K562 (cell line): Measurements from ENCODE around the gene STX3. TPM values are rescaled to one million over a fixed set of nuclear protein-coding genes. Genes with fewer than 3 reads are reported as not detected.

ENCODE experiments used
- ATAC-seq: fragments of 200-7000 bp; cut with Tn5 transposase; 3 replicates; pipeline ENCODE4 v1.9.1; 2020; ENCODE audit warnings: moderate library complexity
- BruUV-seq: library from RNA; stranded (reverse); fragments of 400-500 nt; replicated peaks from 2 replicates; lab custom pipeline; 2021; lab: Mats Ljungman, UMichigan
- CTCF ChIA-PET: fragments of 300-600 bp; formaldehyde crosslinking; extraction: SDS; loops from one replicate; lab custom pipeline; 2021; ENCODE audit warnings: low intra/inter-chr PET ratio; lab: Yijun Ruan, JAX
- POLR2A ChIA-PET: fragments of 300-600, 350-650 bp; sonication (Branson Sonifier 250); formaldehyde crosslinking; extraction: SDS; loops from one replicate; lab custom pipeline; 2021; ENCODE audit warnings: antibody characterized with exemption, inconsistent platforms; lab: Yijun Ruan, JAX
- DNase-seq, 4 experiments: peaks; one replicate each; pipeline versions ENCODE4 v3.0.0 to v3.0.0-alpha.2; 2011 to 2018; ENCODE audit warnings: low spot score in 3 of 4, mixed read lengths in 3 of 4; ENCODE audit errors: extremely low read depth in 1 of 4
- FAIRE-seq: peaks from 2 replicates; lab custom pipeline; 2011; peaks lifted over from hg19 to GRCh38; lab: Jason Lieb, UNC
- H2AFZ ChIP-seq: 2 replicates; pipeline ENCODE4 v1.6.0; 2011; ENCODE audit warnings: low read depth, low read length, control low read depth, inconsistent platforms
- H3K27ac ChIP-seq: fragments of 200-600 bp; 3 replicates; pipeline ENCODE4 v1.8.0; 2011; ENCODE audit warnings: low read depth, mild to moderate bottlenecking, control low read depth, inconsistent platforms, low read length, moderate library complexity, mixed read lengths; ENCODE audit errors: extremely low read depth
- H3K27me3 ChIP-seq, 2 experiments: fragments of 300-600 bp in 1 of 2; 2 replicates in 1 of 2; 3 replicates in 1 of 2; pipeline versions ENCODE4 v1.6.0 to v1.8.0; 2011; ENCODE audit warnings: inconsistent platforms in 2 of 2, low read length in 2 of 2, mild to moderate bottlenecking in 1 of 2, mixed read lengths in 1 of 2, moderate library complexity in 1 of 2; ENCODE audit not compliant: control insufficient read depth in 2 of 2, insufficient read depth in 2 of 2
- H3K36me3 ChIP-seq: fragments of 300-600 bp; 3 replicates; pipeline ENCODE4 v1.8.0; 2011; ENCODE audit warnings: mild to moderate bottlenecking, low read length, inconsistent platforms; ENCODE audit not compliant: control insufficient read depth, insufficient read depth
- H3K4me1 ChIP-seq, 2 experiments: fragments of 200-600 bp in 1 of 2; replicated peaks in 1 of 2; 2 replicates in 1 of 2; 3 replicates in 1 of 2; pipeline versions ENCODE4 v1.5.1 to v1.8.0; 2011; ENCODE audit warnings: inconsistent platforms in 2 of 2, low read length in 2 of 2, mild to moderate bottlenecking in 1 of 2, mixed read lengths in 1 of 2, moderate library complexity in 1 of 2; ENCODE audit not compliant: control insufficient read depth in 2 of 2, insufficient read depth in 2 of 2
- H3K4me2 ChIP-seq: 2 replicates; pipeline ENCODE4 v1.6.1; 2011; ENCODE audit warnings: low read length, control low read depth, inconsistent platforms, mixed read lengths; ENCODE audit not compliant: insufficient read depth
- H3K4me3 ChIP-seq: fragments of 200-600 bp; sonication (generic), shearing (Covaris generic); 2 replicates; pipeline ENCODE4 v1.5.1; 2016; ENCODE audit warnings: control low read depth, inconsistent platforms
- H3K79me2 ChIP-seq: fragments of 200-600 bp; 3 replicates; pipeline ENCODE4 v1.8.0; 2011; ENCODE audit warnings: low read length, inconsistent platforms; ENCODE audit not compliant: control insufficient read depth, insufficient read depth
- H3K9ac ChIP-seq, 2 experiments: 2 replicates each; pipeline versions ENCODE4 v1.6.0 to v1.6.1; 2011; ENCODE audit warnings: low read depth in 2 of 2, low read length in 2 of 2, control low read depth in 1 of 2, inconsistent platforms in 1 of 2, mild to moderate bottlenecking in 1 of 2, mixed read lengths in 1 of 2; ENCODE audit not compliant: insufficient read depth in 1 of 2
- H3K9me1 ChIP-seq: one replicate; pipeline ENCODE4 v1.6.0; 2011; ENCODE audit warnings: inconsistent platforms, mild to moderate bottlenecking, low read length, moderate library complexity; ENCODE audit not compliant: control insufficient read depth, insufficient read depth
- H3K9me3 ChIP-seq: replicated peaks from 2 replicates; pipeline ENCODE4 v1.5.1; 2011; ENCODE audit warnings: low read depth, low read length, inconsistent platforms; ENCODE audit not compliant: control insufficient read depth, insufficient read depth
- H4K20me1 ChIP-seq: replicated peaks from 2 replicates; pipeline ENCODE4 v1.6.1; 2011; ENCODE audit warnings: low read length, inconsistent platforms, mixed read lengths; ENCODE audit not compliant: control insufficient read depth, insufficient read depth
- BCL6 ChIP-seq: fragments of 250-450 bp; sonication (Bioruptor Pico); IDR thresholded peaks from 2 replicates; pipeline ENCODE4 v1.4.0; 2020
- ETV1 ChIP-seq: fragments of 450-650 bp; conservative IDR thresholded peaks from 2 replicates; pipeline ENCODE4 v1.6.1; 2016; ENCODE audit warnings: missing genetic modification characterization, control low read depth, low read depth, missing compliant biosample characterization
- FOXP1 ChIP-seq: sonication (generic); formaldehyde crosslinking; IDR thresholded peaks from 2 replicates; pipeline ENCODE4 v1.8.0; 2022; ENCODE audit warnings: mild to moderate bottlenecking, missing genetic modification reagents
- HNRNPK ChIP-seq: fragments of 200-400 bp; formaldehyde crosslinking; IDR thresholded peaks from one replicate; pipeline ENCODE4 v1.6.1; 2018; ENCODE audit warnings: mild to moderate bottlenecking, low read depth, low read length; ENCODE audit not compliant: poor library complexity, severe bottlenecking
- KAT2B ChIP-seq: IDR thresholded peaks from one replicate; pipeline ENCODE4 v1.6.1; 2012; ENCODE audit warnings: low read depth, mild to moderate bottlenecking, control low read depth, inconsistent platforms, low read length, moderate library complexity
- MTA2 ChIP-seq: fragments of 450-650 bp; IDR thresholded peaks from 2 replicates; pipeline ENCODE4 v1.6.1; 2016; ENCODE audit warnings: low read depth
- NBN ChIP-seq: fragments of 450-650 bp; IDR thresholded peaks from 2 replicates; pipeline ENCODE4 v1.6.1; 2016; ENCODE audit warnings: low read depth, mild to moderate bottlenecking
- POLR3G ChIP-seq: IDR thresholded peaks from 2 replicates; pipeline ENCODE4 v1.6.1; 2011; ENCODE audit not compliant: insufficient read length, insufficient replicate concordance; ENCODE audit errors: extremely low read depth
- SMAD2 ChIP-seq: fragments of 150-350 bp; IDR thresholded peaks from 2 replicates; pipeline ENCODE4 v1.6.1; 2014; ENCODE audit warnings: low read depth, mild to moderate bottlenecking, low read length
- SP1 ChIP-seq: sonication (generic); formaldehyde crosslinking; IDR thresholded peaks from 2 replicates; pipeline ENCODE4 v1.8.1; 2022; ENCODE audit warnings: mild to moderate bottlenecking, missing genetic modification reagents
- TEAD4 ChIP-seq, 2 experiments: sonication (generic) in 1 of 2; formaldehyde crosslinking in 1 of 2; IDR thresholded peaks; 2 replicates each; pipeline versions ENCODE4 v1.6.1 to v1.8.0; 2012 to 2022; ENCODE audit warnings: borderline replicate concordance in 1 of 2, inconsistent platforms in 1 of 2, low read length in 1 of 2, mild to moderate bottlenecking in 1 of 2, missing genetic modification reagents in 1 of 2
- XRCC4 ChIP-seq: IDR thresholded peaks from one replicate; pipeline ENCODE4 v1.6.1; 2011; ENCODE audit not compliant: insufficient read depth, insufficient read length; ENCODE audit errors: extremely low read depth
- ZNF140 ChIP-seq: fragments of 250-450 bp; sonication (Bioruptor Pico); IDR thresholded peaks from 2 replicates; pipeline ENCODE4 v1.8.0; 2021; ENCODE audit warnings: moderate library complexity, mild to moderate bottlenecking, inconsistent platforms
- ZNF436 ChIP-seq: fragments of 250-450, 450-650 bp; sonication (Bioruptor Pico); formaldehyde crosslinking; IDR thresholded peaks from 2 replicates; pipeline ENCODE4 v1.7.0; 2020; ENCODE audit warnings: mild to moderate bottlenecking
- ZNF445 ChIP-seq: fragments of 250-450 bp; sonication (Bioruptor Pico); IDR thresholded peaks from 2 replicates; pipeline ENCODE4 v1.4.0; 2020; ENCODE audit warnings: low read depth, mild to moderate bottlenecking, moderate library complexity
- WGBS: fragments of 100-300 bp; shearing (Covaris generic); methylation state at CpG from one replicate; pipeline ENCODE4 v1.1.6; 2016; ENCODE audit warnings: low coverage, mixed read lengths; ENCODE audit not compliant: insufficient coverage; ENCODE audit errors: missing lambda C conversion rate; 5-methylcytosine and 5-hydroxymethylcytosine counted together
- in situ Hi-C: fragments of 300-500 bp; cut with MboI; formaldehyde crosslinking; loops from 4 replicates; pipeline ENCODE4 v1.15.0; 2018; ENCODE audit warnings: inconsistent platforms, mixed read lengths
- intact Hi-C: fragments of 100-400 bp; cut with micrococcal nuclease; formaldehyde crosslinking; loops from 2 replicates; pipeline ENCODE4 v1.14.2; 2022
- polyA plus RNA-seq, 8 experiments: library from polyadenylated mRNA; depleted of rRNA in 4 of 8; stranded (reverse) in 5 of 8; unstranded in 3 of 8; fragments of >200 nt; fragmentation: Nextera tagmentation in 2 of 8; fragmentation: Illumina TruSeq in 1 of 8; extraction: Ambion mirVana in 2 of 8; extraction: Trizol in 1 of 8; gene quantifications; 2 replicates each; pipeline versions ENCODE4 v1.2.1 to v1.2.3, GENCODE V29; 2011 to 2014; ENCODE audit warnings: inconsistent platforms in 1 of 8, missing spikeins in 1 of 8
- total RNA-seq, 7 experiments: library from RNA; depleted of rRNA in 6 of 7; stranded (reverse); fragments of >200 nt in 6 of 7; fragmentation: Illumina TruSeq in 2 of 7; extraction: Trizol in 2 of 7; gene quantifications; 2 replicates each; pipeline versions ENCODE4 v1.2.1 to v1.2.3, GENCODE V29; 2011 to 2021; ENCODE audit warnings: low replicate concordance in 1 of 7
- TF ChIP-seq, protein P1 (sequence below): fragments of 250-450 bp; sonication (Bioruptor Pico); IDR thresholded peaks from 2 replicates; pipeline ENCODE4 v1.4.0; 2020; ENCODE audit warnings: mild to moderate bottlenecking, moderate library complexity

STX3 gene
- total and polyA plus RNA-seq, 9 of the 15 experiments (the other 6 are each of a cell fraction or from before 2014, with no cell fraction given): 12.0 to 91.6 (median 48.7) TPM

GRCh38 chr11:59713745-59714144, 41.4 kb upstream of the STX3 start, which contains the start of gene OR10V1 (continued):
- no peak for TF ChIP-seq ZNF445 (CRISPR knock-in tag)
- TF ChIP-seq HNRNPK: no peak
- TF ChIP-seq FOXP1 (CRISPR knock-in tag): no peak

DNA sequence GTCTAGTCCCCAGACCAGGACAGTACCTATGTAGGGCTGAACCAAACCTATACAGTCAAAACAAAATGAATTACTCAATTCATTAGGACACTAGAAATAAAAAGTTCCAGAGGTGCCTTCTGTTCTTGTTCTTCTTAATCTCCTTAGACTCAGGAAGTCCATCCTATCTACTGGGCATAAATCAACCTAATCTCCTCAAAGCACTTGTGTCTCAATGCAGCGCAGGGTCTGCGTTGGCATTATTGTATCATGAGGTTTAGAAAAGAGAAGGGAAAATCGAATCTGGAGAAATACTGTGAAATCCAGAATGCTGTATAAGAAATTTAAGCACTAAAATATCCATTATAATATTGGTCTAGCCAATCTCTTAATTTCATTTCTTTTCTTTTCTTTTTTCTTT, 39.1 kb upstream of the STX3 start:
- H3K9me1 ChIP-seq: no peaks in the 10 kb centered on the region
- ChIA-PET CTCF (no interaction called here), POLR2A (no interaction called here)
- no peaks in the 10 kb centered on the region for H4K20me1 ChIP-seq
- peak in 1 of 4 experiments; percentile 23 for DNase-seq
- no peak for ATAC-seq
- H3K79me2 ChIP-seq: no peaks in the 10 kb centered on the region
- H3K9ac ChIP-seq: no peak overlapping the region; a peak in 1 of 4 replicates
- H3K9me3 ChIP-seq: no peaks in the 10 kb centered on the region
- H3K4me3 ChIP-seq: no peak overlapping the region
- no peak overlapping the region; the same call in 1 of the 2 replicates for H3K4me2 ChIP-seq
- peaks cover 0 to 10% of the 10 kb centered on the region in 2 experiments; a peak in 2 of 5 replicates for H3K4me1 ChIP-seq
- peaks cover 0 to 5% of the 10 kb centered on the region in 2 experiments; a peak in 2 of 5 replicates for H3K27me3 ChIP-seq
- peak overlapping the region; percentile 42; the same call in 1 of the 2 replicates for H2AFZ ChIP-seq
- intact Hi-C loops (no loop called here), in situ Hi-C loops (no loop called here)
- FAIRE-seq: no peak
- H3K36me3 ChIP-seq: no peaks in the 10 kb centered on the region
- no TSS peak for BruUV-seq
- H3K27ac ChIP-seq: no peak overlapping the region
- WGBS: 3% methylated on average over 3 of the region's 3 CpGs
- TF ChIP-seq BCL6 (CRISPR knock-in tag): no peak
- TF ChIP-seq KAT2B: no peak
- no peak for TF ChIP-seq ETV1 (tag)
- TF ChIP-seq SP1 (CRISPR knock-in tag): no peak
- TF ChIP-seq XRCC4: no peak
- TF ChIP-seq POLR3G: no peak
- peak; percentile 78 for TF ChIP-seq TEAD4 (IDR thresholded peaks at IDR 0.05; ENCODE audit: low read length)
- no peak for TF ChIP-seq TEAD4 (CRISPR knock-in tag; IDR thresholded peaks at IDR 0.05; ENCODE audit: borderline replicate concordance)
- no peak for TF ChIP-seq ZNF140
- no peak for TF ChIP-seq ZNF436 (CRISPR knock-in tag)
- peak; percentile 22; the same call in 1 of the 2 replicates for TF ChIP-seq MTA2
- TF ChIP-seq SMAD2: no peak
- no peak for TF ChIP-seq NBN
- TF ChIP-seq, protein P1, sequence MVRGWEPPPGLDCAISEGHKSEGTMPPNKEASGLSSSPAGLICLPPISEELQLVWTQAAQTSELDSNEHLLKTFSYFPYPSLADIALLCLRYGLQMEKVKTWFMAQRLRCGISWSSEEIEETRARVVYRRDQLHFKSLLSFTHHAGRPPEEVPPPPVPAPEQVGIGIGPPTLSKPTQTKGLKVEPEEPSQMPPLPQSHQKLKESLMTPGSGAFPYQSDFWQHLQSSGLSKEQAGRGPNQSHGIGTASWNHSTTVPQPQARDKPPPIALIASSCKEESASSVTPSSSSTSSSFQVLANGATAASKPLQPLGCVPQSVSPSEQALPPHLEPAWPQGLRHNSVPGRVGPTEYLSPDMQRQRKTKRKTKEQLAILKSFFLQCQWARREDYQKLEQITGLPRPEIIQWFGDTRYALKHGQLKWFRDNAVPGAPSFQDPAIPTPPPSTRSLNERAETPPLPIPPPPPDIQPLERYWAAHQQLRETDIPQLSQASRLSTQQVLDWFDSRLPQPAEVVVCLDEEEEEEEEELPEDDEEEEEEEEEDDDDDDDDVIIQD: no peak
